ENCODE measurements around the gene OR5AC2.

OR5AC2 gene, protein sequence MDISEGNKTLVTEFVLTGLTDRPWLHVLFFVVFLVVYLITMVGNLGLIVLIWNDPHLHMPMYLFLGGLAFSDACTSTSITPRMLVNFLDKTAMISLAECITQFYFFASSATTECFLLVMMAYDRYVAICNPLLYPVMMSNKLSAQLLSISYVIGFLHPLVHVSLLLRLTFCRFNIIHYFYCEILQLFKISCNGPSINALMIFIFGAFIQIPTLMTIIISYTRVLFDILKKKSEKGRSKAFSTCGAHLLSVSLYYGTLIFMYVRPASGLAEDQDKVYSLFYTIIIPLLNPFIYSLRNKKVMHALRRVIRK

DNA sequence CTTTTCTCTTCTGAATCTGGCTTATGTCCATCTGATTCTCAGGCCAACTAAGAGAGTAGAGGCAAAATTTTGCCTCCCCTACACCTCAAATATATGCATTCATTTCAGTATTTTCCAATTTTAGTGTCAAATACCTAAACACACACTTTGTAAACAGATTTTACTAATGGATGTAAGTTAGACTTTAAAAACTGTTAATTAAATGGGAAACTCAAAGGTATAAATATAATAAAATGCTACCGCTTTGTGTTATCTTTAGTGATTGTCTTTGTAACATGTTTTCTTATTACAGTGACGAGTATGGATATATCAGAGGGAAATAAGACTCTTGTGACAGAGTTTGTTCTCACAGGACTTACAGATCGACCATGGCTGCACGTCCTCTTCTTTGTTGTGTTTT, at the start of gene OR5AC2:
OR5AC2 (plus strand) TSS at position 301 of the 400 bp plus-strand sequence; CDS start at position 301, 0 bp downstream.
- DNase-seq (ENCODE audit: low read depth) = no peak

DNA sequence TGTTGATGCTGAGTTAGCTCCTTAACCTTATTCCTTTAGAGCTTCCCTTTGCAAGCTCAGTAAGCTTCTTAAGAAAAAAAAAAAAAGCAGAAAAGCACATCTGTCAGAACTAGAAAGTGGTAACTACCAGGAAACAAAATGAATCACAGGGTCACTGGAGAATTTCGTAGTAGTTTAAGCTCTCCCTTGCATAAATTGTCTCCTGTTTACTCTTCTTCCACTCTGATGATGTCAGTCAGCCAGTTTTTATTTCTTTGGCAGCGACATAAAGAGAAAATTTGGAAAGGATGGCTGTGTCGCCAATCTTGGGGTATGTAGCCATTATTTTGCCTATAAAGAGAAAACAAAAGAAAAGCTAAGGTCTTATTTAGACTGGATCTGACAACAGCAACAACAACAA, 48.7 kb upstream of the OR5AC2 start:
- no peak for DNase-seq (ENCODE audit: low read depth)

- no peak for DNase-seq (ENCODE audit: low read depth)
Measured at GRCh38 chr3:98038876-98039275, 48.1 kb upstream of the OR5AC2 start.

DNA sequence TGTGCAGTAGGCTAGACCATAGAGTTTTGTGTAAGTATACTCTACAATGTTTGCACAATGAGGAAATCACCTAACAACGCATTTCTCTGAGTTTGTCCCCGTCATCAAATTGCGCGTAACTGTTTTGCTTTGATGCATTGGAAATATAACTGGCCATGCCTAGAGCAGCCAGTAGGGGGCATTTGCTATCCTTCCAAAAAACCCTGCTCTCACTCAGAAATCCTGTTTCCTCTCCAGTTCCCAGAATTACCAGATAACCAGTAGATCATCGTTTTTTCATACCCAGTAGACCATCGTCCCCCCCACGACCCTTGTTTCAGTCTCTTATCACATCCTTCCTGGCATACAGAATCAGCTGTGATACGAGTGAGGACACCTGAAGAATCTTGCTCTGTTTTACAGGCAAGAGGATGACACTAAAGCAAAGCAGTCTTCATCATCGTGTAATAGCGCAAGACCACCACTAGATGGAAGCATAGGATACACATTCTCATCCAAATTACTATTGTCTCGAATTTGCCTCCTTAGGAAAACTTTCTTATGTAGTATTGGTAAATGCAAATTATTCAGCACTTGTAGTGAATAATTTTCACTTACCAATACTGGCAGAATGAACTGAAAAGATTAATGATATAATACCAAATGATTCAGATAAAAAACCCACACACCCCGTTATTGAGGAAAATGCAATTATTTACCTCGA, 47.5 kb upstream of the OR5AC2 start:
- peak; percentile 56 for DNase-seq (ENCODE audit: low read depth)

- no peak for DNase-seq (ENCODE audit: low read depth)
Measured at GRCh38 chr3:98041350-98041749, 45.6 kb upstream of the OR5AC2 start.

DNA sequence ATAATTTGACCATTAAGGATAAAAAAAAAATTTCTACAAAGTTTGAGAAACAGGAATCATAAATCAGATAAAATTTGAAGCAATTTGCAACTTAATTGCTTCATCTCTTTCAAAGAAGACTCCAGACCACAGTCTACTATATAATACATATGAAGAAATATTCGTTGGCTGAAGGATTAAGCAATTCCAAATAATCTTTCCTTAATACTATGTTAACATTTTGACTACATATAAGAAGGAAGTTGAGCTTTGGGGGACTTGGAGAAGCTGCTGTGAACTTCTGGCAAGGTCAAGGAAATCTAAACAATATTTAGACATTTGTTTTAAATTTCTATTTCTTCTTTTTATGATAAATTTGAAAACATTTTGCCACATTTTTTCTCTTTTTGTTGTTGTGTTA, 38.4 kb upstream of the OR5AC2 start:
- no peak for DNase-seq (ENCODE audit: low read depth)

- DNase-seq (ENCODE audit: low read depth) = no peak
Measured at GRCh38 chr3:98049271-98049670, 37.7 kb upstream of the OR5AC2 start.

- no peak for DNase-seq (ENCODE audit: low read depth)
Measured at GRCh38 chr3:98056035-98056434, 30.9 kb upstream of the OR5AC2 start.

DNA sequence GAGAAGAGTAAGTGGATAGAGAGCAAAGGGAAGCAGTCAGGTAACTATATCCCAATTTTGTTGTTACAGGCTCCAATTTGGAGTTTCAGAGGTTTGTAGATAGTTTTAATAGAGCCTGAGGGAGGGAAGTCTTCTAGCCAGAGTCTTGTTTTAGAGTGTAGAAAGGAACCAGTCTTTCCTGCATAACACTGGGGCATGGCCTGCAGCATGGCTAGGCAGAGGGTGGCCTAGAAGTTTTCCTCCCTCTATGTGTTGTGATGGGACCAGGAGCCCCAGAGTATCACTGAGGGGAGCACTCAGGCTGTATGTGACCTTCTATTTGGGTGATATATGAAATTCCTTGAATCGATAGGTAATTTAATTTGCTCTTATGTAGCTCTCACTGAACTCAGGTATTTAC, 29.3 kb upstream of the OR5AC2 start:
- DNase-seq (ENCODE audit: low read depth) = no peak

- no peak for DNase-seq (ENCODE audit: low read depth)
Measured at GRCh38 chr3:98058244-98058960, 28.6 kb upstream of the OR5AC2 start.

DNA sequence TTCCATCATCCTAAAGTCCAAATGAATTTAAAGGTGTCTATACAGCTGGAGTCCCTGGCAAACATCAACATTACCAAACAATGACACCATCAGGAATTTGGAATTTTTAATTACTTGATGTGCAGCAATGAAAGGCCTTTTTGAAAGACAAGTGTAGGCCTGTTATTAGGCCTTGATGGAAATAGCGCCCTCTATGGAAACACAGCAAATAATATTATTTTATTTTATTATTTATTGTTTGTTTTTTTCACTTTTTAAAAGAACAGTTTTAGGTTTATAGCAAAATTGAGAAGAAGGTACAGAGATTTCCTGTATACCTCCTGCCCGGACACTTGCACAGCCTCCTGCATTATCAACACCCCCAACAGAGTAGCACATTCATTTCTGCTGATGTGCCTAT, 18.1 kb upstream of the OR5AC2 start:
- DNase-seq (ENCODE audit: low read depth) = no peak

DNA sequence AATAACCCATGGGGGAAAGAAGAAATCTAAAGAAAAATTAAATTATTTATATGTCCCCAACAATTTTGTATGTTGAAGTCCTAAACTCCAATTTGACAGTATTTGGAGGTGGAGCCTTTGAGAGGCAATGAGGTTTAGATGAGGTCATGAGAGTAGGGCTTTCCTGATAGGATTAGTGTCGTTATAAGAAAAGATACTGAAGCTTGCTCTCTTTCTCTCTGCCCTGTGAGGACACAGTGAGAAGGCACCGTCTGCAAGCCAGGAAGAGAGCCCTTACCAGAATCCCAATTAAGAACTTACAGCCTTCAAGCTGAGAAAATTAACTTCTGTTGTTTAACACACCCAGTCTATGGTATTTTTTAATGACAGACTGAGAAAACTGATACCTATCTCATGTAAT, 16.1 kb upstream of the OR5AC2 start:
- DNase-seq (ENCODE audit: low read depth) = no peak

- DNase-seq (ENCODE audit: low read depth) = no peak
Measured at GRCh38 chr3:98073486-98073885, 13.5 kb upstream of the OR5AC2 start.

- DNase-seq (ENCODE audit: low read depth) = no peak
Measured at GRCh38 chr3:98095882-98096281, 8.9 kb downstream of the OR5AC2 start.

- DNase-seq (ENCODE audit: low read depth) = no peak
Measured at GRCh38 chr3:98099848-98100247, 12.9 kb downstream of the OR5AC2 start.

DNA sequence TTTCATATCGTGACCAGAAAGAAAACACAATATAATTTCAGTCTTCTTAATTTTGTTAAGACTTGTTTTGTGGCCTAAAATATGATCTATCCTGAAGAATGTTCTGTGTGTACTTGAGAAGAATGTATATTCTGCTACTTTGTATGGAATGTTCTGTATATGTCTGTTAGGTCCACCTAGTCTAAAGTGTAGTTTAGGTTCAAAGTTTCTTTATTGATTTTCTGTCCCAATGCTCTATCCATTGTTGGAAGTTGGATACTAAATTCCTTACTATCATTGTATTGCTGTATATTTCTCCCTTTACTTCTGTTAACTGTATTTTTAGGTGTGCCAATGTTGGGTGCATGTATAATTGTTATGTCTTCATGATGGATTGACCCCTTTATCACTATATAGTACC, 21.2 kb downstream of the OR5AC2 start:
- DNase-seq (ENCODE audit: low read depth) = no peak

DNA sequence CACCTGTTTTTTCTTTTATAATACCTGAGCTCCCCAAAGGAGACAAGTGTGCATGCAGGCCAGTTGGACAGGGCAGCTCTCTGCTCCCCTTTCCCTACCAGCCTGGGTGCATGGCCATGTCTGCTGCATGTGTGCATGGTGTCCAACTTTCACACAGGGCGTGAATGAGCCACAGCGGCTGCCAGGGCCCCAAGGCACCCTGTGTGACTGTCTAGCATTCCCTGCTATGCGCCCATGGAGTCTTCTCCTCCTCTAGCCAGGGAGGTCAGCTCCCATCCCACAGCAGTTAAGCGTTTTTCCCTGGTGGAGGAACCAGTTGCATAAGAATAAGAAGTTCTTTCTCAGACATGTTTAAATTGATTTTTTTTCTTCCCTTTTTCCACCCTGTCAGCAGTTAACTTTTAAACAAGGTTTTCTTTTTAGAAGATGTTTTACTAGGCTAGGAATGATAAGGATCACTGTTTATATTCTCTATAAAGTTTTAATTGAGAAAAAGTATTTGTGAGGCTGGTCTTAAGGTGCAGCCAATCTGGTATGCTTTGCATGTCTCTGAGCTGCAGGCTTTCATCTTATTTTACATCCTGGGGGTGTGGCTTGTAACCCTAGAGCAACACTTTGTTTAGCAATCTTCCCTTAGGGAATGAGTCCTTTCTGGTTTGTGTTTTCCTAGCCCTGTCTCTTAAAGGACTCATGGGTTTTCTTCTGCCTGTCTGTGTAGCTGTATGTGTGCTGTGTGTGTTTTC, 23.0 kb downstream of the OR5AC2 start:
- DNase-seq (ENCODE audit: low read depth) = no peak

DNA sequence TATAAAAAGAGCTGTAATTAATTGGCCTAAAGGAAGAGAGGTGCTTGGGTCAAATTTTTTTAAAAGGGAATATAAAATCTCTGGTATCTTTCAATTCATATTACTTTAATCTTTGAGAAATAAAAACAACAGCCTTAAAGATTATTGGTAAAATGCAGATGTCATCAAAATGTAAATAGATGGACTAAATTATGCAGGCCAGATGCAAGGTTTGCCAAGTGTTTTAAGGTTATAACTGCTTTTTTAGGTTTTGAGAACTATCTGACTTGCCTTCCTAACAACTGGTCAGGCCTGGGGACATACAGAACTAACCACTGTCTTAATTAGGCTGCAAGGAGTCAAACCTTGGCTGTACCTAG, 23.6 kb downstream of the OR5AC2 start:
- no peak for DNase-seq (ENCODE audit: low read depth)

DNA sequence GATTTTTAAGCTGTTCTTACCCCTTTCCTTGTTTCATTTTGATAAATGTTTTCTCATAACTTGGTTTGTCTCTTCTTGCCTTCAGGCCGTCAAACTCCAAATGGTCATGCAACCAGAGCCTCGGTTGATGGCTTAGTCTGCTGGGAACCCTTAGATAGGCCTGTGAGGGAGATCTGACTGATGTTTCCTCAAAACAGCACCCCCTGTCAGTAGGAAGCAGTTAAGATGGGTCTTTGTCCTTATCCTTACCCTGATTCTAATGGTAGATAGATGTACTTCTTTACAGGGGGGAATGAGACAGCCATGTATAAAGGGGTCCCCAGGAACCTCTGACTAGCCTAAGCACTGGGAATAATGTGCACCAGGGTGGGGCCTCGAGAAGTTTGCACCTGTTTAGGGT, 27.3 kb downstream of the OR5AC2 start:
- DNase-seq (ENCODE audit: low read depth) = no peak

GRCh38 chr3:98115717-98116116, 28.7 kb downstream of the OR5AC2 start:
- no peak for DNase-seq (ENCODE audit: low read depth)

GRCh38 chr3:98130421-98130820, 43.4 kb downstream of the OR5AC2 start, which contains the start of gene OR5H1:
Gene OR5H1, plus strand, starts transcription at chr3:98130721. Its CDS starts 1,977 bp downstream, at chr3:98132698.
- no peak for DNase-seq (ENCODE audit: low read depth)

DNA sequence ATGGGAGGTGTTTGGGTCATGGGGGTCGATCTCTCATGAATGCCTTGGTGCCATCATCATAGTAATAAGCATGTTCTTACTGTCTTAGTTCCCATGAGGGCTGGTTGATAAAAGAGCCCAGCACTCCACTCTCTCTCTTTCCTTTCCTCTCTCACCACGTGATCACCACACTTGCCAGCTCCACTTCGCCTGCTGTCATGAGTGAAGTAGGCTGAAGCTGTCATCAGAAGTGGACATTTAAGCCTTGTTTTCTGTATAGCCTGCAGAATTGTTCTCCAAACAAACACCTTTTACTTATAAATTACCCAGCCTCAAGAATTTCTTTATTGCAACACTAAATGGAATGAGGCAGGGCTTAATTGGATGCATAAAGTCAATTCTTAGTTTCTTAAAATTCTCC, 49.7 kb downstream of the OR5AC2 start:
- DNase-seq (ENCODE audit: low read depth) = no peak

All from activated T-cell treated with anti-CD3 and anti-CD28 coated beads for 48 hours (primary cell).